A549 (cell line): ENCODE data around the gene ACER2. TPM values are rescaled to one million over a fixed set of nuclear protein-coding genes. Genes with fewer than 3 reads are reported as not detected.

Source experiments
- ATAC-seq, 2 experiments: fragments of 200-7000 bp in 1 of 2; fragments of >200 bp in 1 of 2; cut with Nextera tagmentation in 1 of 2; cut with Tn5 transposase in 1 of 2; 3 replicates each; pipeline versions ENCODE4 v1.8.0 to v1.9.1; 2018 to 2020; ENCODE audit warnings: mild to moderate bottlenecking in 1 of 2, moderate library complexity in 1 of 2
- CTCF ChIA-PET: fragments of 300-600 bp; sonication (Branson Sonifier 250); formaldehyde crosslinking; extraction: SDS; loops from one replicate; lab custom pipeline; 2021; ENCODE audit warnings: antibody characterized with exemption, inconsistent platforms; lab: Yijun Ruan, JAX
- POLR2A ChIA-PET: fragments of 350-600 bp; formaldehyde crosslinking; extraction: SDS; loops from one replicate; lab custom pipeline; 2021; ENCODE audit warnings: antibody characterized with exemption, inconsistent platforms; lab: Yijun Ruan, JAX
- DNase-seq, 2 experiments: peaks; one replicate each; pipeline versions ENCODE4 v3.0.0 to v3.0.0-alpha.2; 2011 to 2016; ENCODE audit warnings: low read depth in 1 of 2, low spot score in 1 of 2
- FAIRE-seq: peaks from 2 replicates; lab custom pipeline; 2011; peaks lifted over from hg19 to GRCh38; lab: Jason Lieb, UNC
- H3K27ac ChIP-seq, 2 experiments: fragments of >200 bp; sonication (Bioruptor Twin); formaldehyde crosslinking; 3 replicates each; pipeline ENCODE4 v1.5.1; 2016 to 2017
- H3K4me1 ChIP-seq: fragments of >200 bp; sonication (Bioruptor Twin); formaldehyde crosslinking; 3 replicates; pipeline ENCODE4 v1.6.1; 2016
- H3K4me2 ChIP-seq: fragments of >200 bp; sonication (Bioruptor Twin); formaldehyde crosslinking; 3 replicates; pipeline ENCODE4 v1.6.1; 2016
- H3K4me3 ChIP-seq: fragments of >200 bp; sonication (Bioruptor Twin); formaldehyde crosslinking; 3 replicates; pipeline ENCODE4 v1.5.1; 2016
- H3K9me3 ChIP-seq: fragments of >200 bp; sonication (Bioruptor Twin); formaldehyde crosslinking; 3 replicates; pipeline ENCODE4 v1.6.1; 2016
- CBX2 ChIP-seq: fragments of 200-600 bp; sonication (generic); IDR thresholded peaks from 2 replicates; pipeline ENCODE4 v1.6.1; 2016; ENCODE audit warnings: low read depth, mild to moderate bottlenecking, borderline replicate concordance
- CHD2 ChIP-seq: fragments of 150-350 bp; IDR thresholded peaks from 2 replicates; pipeline ENCODE4 v1.6.1; 2014; ENCODE audit warnings: low read length; ENCODE audit not compliant: partially characterized antibody
- CHD4 ChIP-seq: fragments of 200-600 bp; sonication (generic); IDR thresholded peaks from 2 replicates; pipeline ENCODE4 v1.6.1; 2016; ENCODE audit warnings: antibody characterized with exemption, mild to moderate bottlenecking, borderline replicate concordance
- EHF ChIP-seq: fragments of 250-450 bp; sonication (Bioruptor Pico); IDR thresholded peaks from 2 replicates; pipeline ENCODE4 v1.5.0; 2020; ENCODE audit warnings: mild to moderate bottlenecking
- ESRRA ChIP-seq: fragments of 150-350 bp; IDR thresholded peaks from 2 replicates; pipeline ENCODE4 v1.6.1; 2014; ENCODE audit warnings: mild to moderate bottlenecking, low read length, borderline replicate concordance
- FOSB ChIP-seq: fragments of 250-450 bp; sonication (Bioruptor Pico); IDR thresholded peaks from 2 replicates; pipeline ENCODE4 v1.5.0; 2020; ENCODE audit warnings: mild to moderate bottlenecking, moderate library complexity
- GATA3 ChIP-seq: IDR thresholded peaks from 2 replicates; pipeline ENCODE4 v1.6.1; 2012; ENCODE audit warnings: borderline replicate concordance
- HDAC2 ChIP-seq: fragments of 200-600 bp; sonication (generic); IDR thresholded peaks from 2 replicates; pipeline ENCODE4 v1.6.1; 2016
- HEYL ChIP-seq: fragments of 250-450 bp; sonication (Bioruptor Pico); IDR thresholded peaks from 2 replicates; pipeline ENCODE4 v1.8.0; 2021; ENCODE audit warnings: mild to moderate bottlenecking, moderate library complexity
- HOXB13 ChIP-seq: fragments of 250-450 bp; sonication (Bioruptor Pico); IDR thresholded peaks from 2 replicates; pipeline ENCODE4 v1.5.0; 2020; ENCODE audit warnings: low read depth, mild to moderate bottlenecking, moderate library complexity
- JUN ChIP-seq, 2 experiments: fragments of >200 bp; sonication (Bioruptor Twin); formaldehyde crosslinking; IDR thresholded peaks; 2 replicates in 1 of 2; 3 replicates in 1 of 2; pipeline ENCODE4 v1.6.1; 2016 to 2017
- JUNB ChIP-seq: fragments of >200 bp; sonication (Bioruptor Twin); formaldehyde crosslinking; IDR thresholded peaks from 2 replicates; pipeline ENCODE4 v1.6.1; 2016
- MAZ ChIP-seq: fragments of 150-350 bp; IDR thresholded peaks from 2 replicates; pipeline ENCODE4 v1.6.1; 2014; ENCODE audit warnings: antibody characterized with exemption, low read depth, low read length, borderline replicate concordance
- MYC ChIP-seq: IDR thresholded peaks from 2 replicates; pipeline ENCODE4 v1.6.1; 2012; ENCODE audit warnings: mild to moderate bottlenecking, inconsistent platforms, low read length, improper control_type of control experiment, borderline replicate concordance
- NFE2L2 ChIP-seq: fragments of 150-350 bp; conservative IDR thresholded peaks from 2 replicates; pipeline ENCODE4 v1.6.1; 2014; ENCODE audit warnings: low read length
- POLR2A ChIP-seq: IDR thresholded peaks from 2 replicates; pipeline ENCODE4 v1.6.1; 2012; ENCODE audit warnings: mild to moderate bottlenecking, low read length
- POLR2AphosphoS2 ChIP-seq: conservative IDR thresholded peaks from 2 replicates; pipeline ENCODE4 v1.6.1; 2012; ENCODE audit warnings: low read length, improper control_type of control experiment, inconsistent platforms
- RARB ChIP-seq: fragments of 250-450 bp; sonication (Bioruptor Pico); IDR thresholded peaks from 2 replicates; pipeline ENCODE4 v1.8.0; 2021; ENCODE audit warnings: mild to moderate bottlenecking, moderate library complexity
- SREBF2 ChIP-seq: fragments of 450-650 bp; IDR thresholded peaks from 2 replicates; pipeline ENCODE4 v1.6.1; 2014; ENCODE audit warnings: mild to moderate bottlenecking, moderate library complexity
- TFCP2L1 ChIP-seq: fragments of 250-450 bp; sonication (Bioruptor Pico); IDR thresholded peaks from 2 replicates; pipeline ENCODE4 v1.5.0; 2021; ENCODE audit warnings: mild to moderate bottlenecking
- ZNF302 ChIP-seq: fragments of 250-450 bp; sonication (Bioruptor Pico); IDR thresholded peaks from 2 replicates; pipeline ENCODE4 v1.9.0; 2021; ENCODE audit warnings: inconsistent platforms, mild to moderate bottlenecking, moderate library complexity
- ZSCAN20 ChIP-seq: fragments of 250-450 bp; sonication (Bioruptor Pico); IDR thresholded peaks from 2 replicates; pipeline ENCODE4 v1.8.0; 2022; ENCODE audit warnings: mild to moderate bottlenecking, moderate library complexity
- WGBS: methylation state at CpG from one replicate; pipeline ENCODE4 v1.1.6; 2017; ENCODE audit errors: missing lambda C conversion rate; 5-methylcytosine and 5-hydroxymethylcytosine counted together
- polyA plus RNA-seq, 4 experiments: library from polyadenylated mRNA; depleted of rRNA in 3 of 4; stranded (reverse); fragments of >200 nt; fragmentation: RNase III in 1 of 4; extraction: RNeasy Plus Mini Kit Qiagen cat#74134 plus additional on column Dnase treatment in 1 of 4; gene quantifications; 2 replicates in 3 of 4; 3 replicates in 1 of 4; pipeline ENCODE4 v1.2.3, GENCODE V29; 2011 to 2017
- TF ChIP-seq, protein P1 (sequence below): fragments of 450-650 bp; IDR thresholded peaks from 2 replicates; pipeline ENCODE4 v1.6.1; 2014; ENCODE audit warnings: antibody characterized with exemption
- TF ChIP-seq, protein P2 (sequence below): fragments of 250-450 bp; sonication (Bioruptor Pico); IDR thresholded peaks from 2 replicates; pipeline ENCODE4 v1.5.0; 2020; ENCODE audit warnings: low read depth, mild to moderate bottlenecking, moderate library complexity
- TF ChIP-seq, protein P3 (sequence below): fragments of 250-450 bp; sonication (Bioruptor Pico); IDR thresholded peaks from 2 replicates; pipeline ENCODE4 v1.5.0; 2021; ENCODE audit warnings: mild to moderate bottlenecking, moderate library complexity, borderline replicate concordance

The ACER2 gene
- polyA plus RNA-seq, 2 of the 4 experiments (the other 2 are of a cell fraction): 1.1 to 3.7 TPM

DNA sequence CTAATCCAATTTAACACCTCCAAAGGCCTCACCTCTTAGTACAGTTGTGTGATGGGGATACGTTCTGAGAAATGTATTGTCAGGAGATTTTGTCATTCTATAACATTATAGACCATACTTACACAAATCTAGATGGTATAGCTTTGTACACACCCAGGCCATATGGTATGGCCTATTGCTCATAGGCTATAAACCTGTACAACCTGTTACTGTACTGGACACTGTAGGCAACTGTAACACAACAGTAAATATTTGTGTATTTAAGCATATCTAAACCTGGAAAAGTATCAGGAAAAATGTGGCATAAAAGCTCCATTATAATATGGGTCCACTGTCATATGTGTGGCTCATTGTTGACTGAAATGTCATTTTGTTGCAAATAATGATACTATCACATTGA is 12.1 kb downstream of the ACER2 start:
- DNase-seq (no peak), ATAC-seq (no peak), FAIRE-seq (no peak)
- POLR2A ChIA-PET: no interaction called here
- no peaks in the 10 kb centered on the region for H3K4me1 ChIP-seq
- no peak overlapping the region for H3K4me3 ChIP-seq
- WGBS: 48% methylated on average over 1 of the region's 1 CpG
- no peaks in the 10 kb centered on the region for H3K9me3 ChIP-seq
- no peak for TF ChIP-seq CHD4
- TF ChIP-seq CHD2: no peak
- no peak for TF ChIP-seq MAZ
- no peak for TF ChIP-seq RARB (CRISPR knock-in tag)
- TF ChIP-seq SREBF2: no peak
- no peak for TF ChIP-seq NFE2L2
- TF ChIP-seq ZNF302 (CRISPR knock-in tag): no peak
- CTCF ChIA-PET: interaction anchor here (0.6 to 2.5 kb wide), 3 partner anchors 44 to 179 kb away, joined by 4 to 12 read pairs (median 8); no protein-coding TSS in a partner anchor
- H3K27ac ChIP-seq: no peak overlapping the region
- H3K4me2 ChIP-seq: no peak overlapping the region

DNA sequence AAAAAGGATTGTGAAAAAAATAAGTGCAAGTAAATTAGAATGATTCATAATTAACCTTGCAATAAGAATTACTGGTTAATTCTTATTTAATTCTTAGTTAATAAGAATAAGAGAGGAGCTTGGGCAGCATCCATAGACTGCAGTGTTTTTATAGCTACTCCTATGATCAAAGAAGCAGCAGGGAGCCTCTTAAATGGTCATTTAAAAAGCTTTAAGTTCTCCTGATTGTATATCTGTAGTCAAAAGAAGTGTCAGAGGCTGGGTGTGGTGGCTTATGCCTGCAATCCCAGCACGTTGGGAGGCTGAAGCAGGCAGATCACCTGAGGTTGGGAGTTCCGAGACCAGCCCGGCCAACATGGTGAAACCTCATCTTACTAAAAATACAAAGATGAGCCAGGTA is 14.4 kb downstream of the ACER2 start:
- no peak for FAIRE-seq
- POLR2A ChIA-PET: interaction anchor here (0.9 kb wide), 1 partner anchor 43 kb away, joined by 3 read pairs; the partner anchor contains the start of gene RPS6
- TF ChIP-seq CBX2 (no peak), POLR2AphosphoS2 (no peak), NFE2L2 (no peak), ESRRA (no peak), GATA3 (no peak), EHF (no peak), MYC (no peak), CHD2 (no peak), HDAC2 (no peak), HOXB13 (CRISPR knock-in tag) (no peak), JUN (IDR thresholded peaks at IDR 0.05) (no peak), POLR2A (no peak), HEYL (CRISPR knock-in tag) (no peak)
- TF ChIP-seq, protein P1, sequence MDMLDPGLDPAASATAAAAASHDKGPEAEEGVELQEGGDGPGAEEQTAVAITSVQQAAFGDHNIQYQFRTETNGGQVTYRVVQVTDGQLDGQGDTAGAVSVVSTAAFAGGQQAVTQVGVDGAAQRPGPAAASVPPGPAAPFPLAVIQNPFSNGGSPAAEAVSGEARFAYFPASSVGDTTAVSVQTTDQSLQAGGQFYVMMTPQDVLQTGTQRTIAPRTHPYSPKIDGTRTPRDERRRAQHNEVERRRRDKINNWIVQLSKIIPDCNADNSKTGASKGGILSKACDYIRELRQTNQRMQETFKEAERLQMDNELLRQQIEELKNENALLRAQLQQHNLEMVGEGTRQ: no peak
- TF ChIP-seq, protein P2, sequence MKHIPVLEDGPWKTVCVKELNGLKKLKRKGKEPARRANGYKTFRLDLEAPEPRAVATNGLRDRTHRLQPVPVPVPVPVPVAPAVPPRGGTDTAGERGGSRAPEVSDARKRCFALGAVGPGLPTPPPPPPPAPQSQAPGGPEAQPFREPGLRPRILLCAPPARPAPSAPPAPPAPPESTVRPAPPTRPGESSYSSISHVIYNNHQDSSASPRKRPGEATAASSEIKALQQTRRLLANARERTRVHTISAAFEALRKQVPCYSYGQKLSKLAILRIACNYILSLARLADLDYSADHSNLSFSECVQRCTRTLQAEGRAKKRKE (CRISPR knock-in tag): no peak
- H3K4me2 ChIP-seq: no peak overlapping the region
- WGBS: 90% methylated on average over 3 of the region's 3 CpGs
- H3K9me3 ChIP-seq: no peaks in the 10 kb centered on the region
- no peak for ATAC-seq
- no peaks in the 10 kb centered on the region for H3K4me1 ChIP-seq
- no peak for DNase-seq
- H3K27ac ChIP-seq: no peak overlapping the region
- CTCF ChIA-PET: interaction anchor here (0.6 to 1.1 kb wide), 4 partner anchors 18 to 1895 kb away, joined by 3 to 5 read pairs (median 4); no protein-coding TSS in a partner anchor
- no peak overlapping the region for H3K4me3 ChIP-seq

DNA sequence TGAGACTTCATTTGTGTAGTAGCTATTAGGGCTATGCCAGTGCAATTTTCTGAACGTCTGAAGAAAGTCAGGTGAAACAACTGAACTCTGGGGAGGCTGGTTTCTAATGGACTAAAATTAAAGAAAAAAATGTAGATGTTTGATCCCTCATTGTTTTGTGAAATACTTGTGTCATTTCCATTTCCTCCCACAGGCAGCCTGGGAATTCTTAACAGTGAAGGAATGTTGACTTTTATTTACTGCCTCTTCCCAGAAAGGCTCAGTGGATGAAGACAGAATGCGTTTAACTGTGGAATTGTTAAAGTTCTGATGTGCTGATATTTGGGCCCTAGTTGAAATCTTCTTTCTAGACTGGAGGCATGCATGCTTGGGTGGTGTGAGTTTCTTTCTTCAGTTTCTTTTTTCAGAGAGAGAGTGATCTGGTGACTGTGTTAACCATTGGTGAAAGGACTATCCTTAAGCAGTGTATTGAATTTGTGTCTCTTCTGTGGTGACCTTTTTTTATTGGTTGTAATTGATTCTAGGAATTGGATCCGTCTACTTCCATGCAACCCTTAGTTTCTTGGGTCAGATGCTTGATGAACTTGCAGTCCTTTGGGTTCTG is 15.5 kb downstream of the ACER2 start:
- Histone ChIP-seq H3K4me3 (no peak overlapping the region), H3K27ac (no peak overlapping the region), H3K4me1 (no peaks in the 10 kb centered on the region), H3K4me2 (no peak overlapping the region), H3K9me3 (no peaks in the 10 kb centered on the region)
- 55% methylated on average over 3 of the region's 3 CpGs for WGBS
- CTCF ChIA-PET: interaction anchor here (0.6 to 1.6 kb wide), 5 partner anchors 14 to 1896 kb away, joined by 3 to 8 read pairs (median 4); no protein-coding TSS in a partner anchor
- ATAC-seq: no peak
- TF ChIP-seq HEYL (CRISPR knock-in tag) (no peak), RARB (CRISPR knock-in tag) (no peak), TFCP2L1 (no peak), ZSCAN20 (CRISPR knock-in tag) (no peak), JUNB (no peak), FOSB (CRISPR knock-in tag) (no peak), CBX2 (no peak), SREBF2 (no peak)
- TF ChIP-seq, protein P3, sequence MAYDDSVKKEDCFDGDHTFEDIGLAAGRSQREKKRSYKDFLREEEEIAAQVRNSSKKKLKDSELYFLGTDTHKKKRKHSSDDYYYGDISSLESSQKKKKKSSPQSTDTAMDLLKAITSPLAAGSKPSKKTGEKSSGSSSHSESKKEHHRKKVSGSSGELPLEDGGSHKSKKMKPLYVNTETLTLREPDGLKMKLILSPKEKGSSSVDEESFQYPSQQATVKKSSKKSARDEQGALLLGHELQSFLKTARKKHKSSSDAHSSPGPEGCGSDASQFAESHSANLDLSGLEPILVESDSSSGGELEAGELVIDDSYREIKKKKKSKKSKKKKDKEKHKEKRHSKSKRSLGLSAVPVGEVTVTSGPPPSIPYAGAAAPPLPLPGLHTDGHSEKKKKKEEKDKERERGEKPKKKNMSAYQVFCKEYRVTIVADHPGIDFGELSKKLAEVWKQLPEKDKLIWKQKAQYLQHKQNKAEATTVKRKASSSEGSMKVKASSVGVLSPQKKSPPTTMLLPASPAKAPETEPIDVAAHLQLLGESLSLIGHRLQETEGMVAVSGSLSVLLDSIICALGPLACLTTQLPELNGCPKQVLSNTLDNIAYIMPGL (CRISPR knock-in tag): no peak
- TF ChIP-seq, protein P2 (CRISPR knock-in tag): no peak
- FAIRE-seq: no peak
- no peak for DNase-seq
- POLR2A ChIA-PET: no interaction called here
